ENCODE data around the gene NR2C2.

DNA sequence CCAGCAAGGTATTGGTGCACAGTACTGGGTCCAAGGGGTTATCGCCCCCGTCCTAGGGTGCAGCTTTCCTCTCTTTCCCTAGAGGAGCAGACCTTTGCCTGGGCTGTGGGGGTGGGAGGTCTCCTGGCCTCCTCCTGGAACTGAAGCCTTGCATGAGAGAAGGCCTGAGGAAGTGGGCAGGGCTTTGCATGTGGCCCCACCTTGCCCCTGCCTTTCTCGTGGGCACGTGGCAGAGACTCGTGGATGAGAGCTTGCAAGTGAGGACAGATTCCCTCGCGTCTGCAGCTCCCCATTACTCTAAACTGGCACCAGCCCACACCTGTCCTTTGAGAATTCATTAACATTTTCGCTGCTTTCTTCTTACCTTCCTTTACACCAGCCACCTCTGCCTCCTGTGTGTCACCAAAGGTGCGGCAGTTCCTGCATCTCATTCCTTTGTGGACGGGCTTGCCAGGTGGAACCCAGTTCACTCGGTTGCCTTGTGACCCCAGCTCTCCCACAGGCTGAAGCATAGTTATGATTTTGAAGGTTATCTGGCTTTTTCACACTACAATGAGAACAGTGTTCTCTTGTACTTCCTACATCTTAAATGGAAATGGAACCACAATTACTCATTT is 40.9 kb upstream of the NR2C2 start:
- TF ChIP-seq, protein P1, sequence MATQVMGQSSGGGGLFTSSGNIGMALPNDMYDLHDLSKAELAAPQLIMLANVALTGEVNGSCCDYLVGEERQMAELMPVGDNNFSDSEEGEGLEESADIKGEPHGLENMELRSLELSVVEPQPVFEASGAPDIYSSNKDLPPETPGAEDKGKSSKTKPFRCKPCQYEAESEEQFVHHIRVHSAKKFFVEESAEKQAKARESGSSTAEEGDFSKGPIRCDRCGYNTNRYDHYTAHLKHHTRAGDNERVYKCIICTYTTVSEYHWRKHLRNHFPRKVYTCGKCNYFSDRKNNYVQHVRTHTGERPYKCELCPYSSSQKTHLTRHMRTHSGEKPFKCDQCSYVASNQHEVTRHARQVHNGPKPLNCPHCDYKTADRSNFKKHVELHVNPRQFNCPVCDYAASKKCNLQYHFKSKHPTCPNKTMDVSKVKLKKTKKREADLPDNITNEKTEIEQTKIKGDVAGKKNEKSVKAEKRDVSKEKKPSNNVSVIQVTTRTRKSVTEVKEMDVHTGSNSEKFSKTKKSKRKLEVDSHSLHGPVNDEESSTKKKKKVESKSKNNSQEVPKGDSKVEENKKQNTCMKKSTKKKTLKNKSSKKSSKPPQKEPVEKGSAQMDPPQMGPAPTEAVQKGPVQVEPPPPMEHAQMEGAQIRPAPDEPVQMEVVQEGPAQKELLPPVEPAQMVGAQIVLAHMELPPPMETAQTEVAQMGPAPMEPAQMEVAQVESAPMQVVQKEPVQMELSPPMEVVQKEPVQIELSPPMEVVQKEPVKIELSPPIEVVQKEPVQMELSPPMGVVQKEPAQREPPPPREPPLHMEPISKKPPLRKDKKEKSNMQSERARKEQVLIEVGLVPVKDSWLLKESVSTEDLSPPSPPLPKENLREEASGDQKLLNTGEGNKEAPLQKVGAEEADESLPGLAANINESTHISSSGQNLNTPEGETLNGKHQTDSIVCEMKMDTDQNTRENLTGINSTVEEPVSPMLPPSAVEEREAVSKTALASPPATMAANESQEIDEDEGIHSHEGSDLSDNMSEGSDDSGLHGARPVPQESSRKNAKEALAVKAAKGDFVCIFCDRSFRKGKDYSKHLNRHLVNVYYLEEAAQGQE (IDR thresholded peaks at IDR 0.05; ENCODE audit: low read depth, low read length) = no peak
- no peak for TF ChIP-seq TCF12 (IDR thresholded peaks at IDR 0.05; ENCODE audit: low read depth, low read length)
- TF ChIP-seq POLR2AphosphoS5 (IDR thresholded peaks at IDR 0.05; ENCODE audit: low read length) = no peak
- TF ChIP-seq, protein P2, sequence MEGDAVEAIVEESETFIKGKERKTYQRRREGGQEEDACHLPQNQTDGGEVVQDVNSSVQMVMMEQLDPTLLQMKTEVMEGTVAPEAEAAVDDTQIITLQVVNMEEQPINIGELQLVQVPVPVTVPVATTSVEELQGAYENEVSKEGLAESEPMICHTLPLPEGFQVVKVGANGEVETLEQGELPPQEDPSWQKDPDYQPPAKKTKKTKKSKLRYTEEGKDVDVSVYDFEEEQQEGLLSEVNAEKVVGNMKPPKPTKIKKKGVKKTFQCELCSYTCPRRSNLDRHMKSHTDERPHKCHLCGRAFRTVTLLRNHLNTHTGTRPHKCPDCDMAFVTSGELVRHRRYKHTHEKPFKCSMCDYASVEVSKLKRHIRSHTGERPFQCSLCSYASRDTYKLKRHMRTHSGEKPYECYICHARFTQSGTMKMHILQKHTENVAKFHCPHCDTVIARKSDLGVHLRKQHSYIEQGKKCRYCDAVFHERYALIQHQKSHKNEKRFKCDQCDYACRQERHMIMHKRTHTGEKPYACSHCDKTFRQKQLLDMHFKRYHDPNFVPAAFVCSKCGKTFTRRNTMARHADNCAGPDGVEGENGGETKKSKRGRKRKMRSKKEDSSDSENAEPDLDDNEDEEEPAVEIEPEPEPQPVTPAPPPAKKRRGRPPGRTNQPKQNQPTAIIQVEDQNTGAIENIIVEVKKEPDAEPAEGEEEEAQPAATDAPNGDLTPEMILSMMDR (IDR thresholded peaks at IDR 0.05 in 2 of 3, conservative IDR thresholded peaks at IDR 0.05 in 1 of 3; ENCODE audit: control insufficient read depth in 2 of 3, extremely low read depth in 1 of 3, insufficient read depth in 1 of 3, low read depth in 3 of 3, low read length in 3 of 3) = no peak
- no peak for TF ChIP-seq MYC (IDR thresholded peaks at IDR 0.05; ENCODE audit: insufficient read depth, insufficient read length, insufficient replicate concordance, low read length, severe bottlenecking)
- no peak for TF ChIP-seq BRCA1 (IDR thresholded peaks at IDR 0.05; ENCODE audit: low read depth, low read length)
